ENCODE data around the gene ILRUN.
"Not testable (repeated sequence)": the region's sequence is repeated elsewhere in the genome, so short reads cannot be mapped to it uniquely, and the experiment has no call there.

GRCh38 chr6:34719646-34720045, 23.1 kb upstream of the ILRUN start:
- TF ChIP-seq, protein P1, sequence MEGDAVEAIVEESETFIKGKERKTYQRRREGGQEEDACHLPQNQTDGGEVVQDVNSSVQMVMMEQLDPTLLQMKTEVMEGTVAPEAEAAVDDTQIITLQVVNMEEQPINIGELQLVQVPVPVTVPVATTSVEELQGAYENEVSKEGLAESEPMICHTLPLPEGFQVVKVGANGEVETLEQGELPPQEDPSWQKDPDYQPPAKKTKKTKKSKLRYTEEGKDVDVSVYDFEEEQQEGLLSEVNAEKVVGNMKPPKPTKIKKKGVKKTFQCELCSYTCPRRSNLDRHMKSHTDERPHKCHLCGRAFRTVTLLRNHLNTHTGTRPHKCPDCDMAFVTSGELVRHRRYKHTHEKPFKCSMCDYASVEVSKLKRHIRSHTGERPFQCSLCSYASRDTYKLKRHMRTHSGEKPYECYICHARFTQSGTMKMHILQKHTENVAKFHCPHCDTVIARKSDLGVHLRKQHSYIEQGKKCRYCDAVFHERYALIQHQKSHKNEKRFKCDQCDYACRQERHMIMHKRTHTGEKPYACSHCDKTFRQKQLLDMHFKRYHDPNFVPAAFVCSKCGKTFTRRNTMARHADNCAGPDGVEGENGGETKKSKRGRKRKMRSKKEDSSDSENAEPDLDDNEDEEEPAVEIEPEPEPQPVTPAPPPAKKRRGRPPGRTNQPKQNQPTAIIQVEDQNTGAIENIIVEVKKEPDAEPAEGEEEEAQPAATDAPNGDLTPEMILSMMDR (IDR thresholded peaks at IDR 0.05), result not testable (repeated sequence)
- TF ChIP-seq POLR2A (IDR thresholded peaks at IDR 0.05), result not testable (repeated sequence)

Measured in testis (tissue), 2 donors.